H9 (cell line): ENCODE measurements around the gene PPOX. TPM values are rescaled to one million over a fixed set of nuclear protein-coding genes. Genes with fewer than 3 reads are reported as not detected.

Experiments used
- DNase-seq: peaks from one replicate; pipeline ENCODE4 v3.0.0-alpha.2; 2017
- H2AFZ ChIP-seq: one replicate; pipeline ENCODE4 v1.6.1; 2013; ENCODE audit warnings: mild to moderate bottlenecking, low read length, control low read depth, moderate library complexity
- H2AK5ac ChIP-seq: 2 replicates; pipeline ENCODE4 v1.6.1; 2013; ENCODE audit warnings: low read length, control low read depth, mixed read lengths; ENCODE audit not compliant: insufficient read length
- H2BK120ac ChIP-seq: one replicate; pipeline ENCODE4 v1.6.1; 2013; ENCODE audit warnings: low read depth, mild to moderate bottlenecking, low read length, control low read depth, inconsistent platforms; ENCODE audit not compliant: poor library complexity, severe bottlenecking
- H2BK12ac ChIP-seq: 2 replicates; pipeline ENCODE4 v1.6.1; 2013; ENCODE audit warnings: low read length, control low read depth, mixed read lengths, low read depth; ENCODE audit not compliant: insufficient read length
- H2BK15ac ChIP-seq: 2 replicates; pipeline ENCODE4 v1.6.1; 2013; ENCODE audit warnings: low read depth, low read length, control low read depth
- H2BK20ac ChIP-seq: one replicate; pipeline ENCODE4 v1.6.1; 2013; ENCODE audit warnings: low read depth, mild to moderate bottlenecking, low read length, control low read depth, inconsistent platforms; ENCODE audit not compliant: poor library complexity, severe bottlenecking
- H2BK5ac ChIP-seq: 2 replicates; pipeline ENCODE4 v1.6.1; 2013; ENCODE audit warnings: low read length, control low read depth, mixed read lengths; ENCODE audit not compliant: insufficient read length
- H3K14ac ChIP-seq: 2 replicates; pipeline ENCODE4 v1.6.1; 2013; ENCODE audit warnings: low read length, control low read depth; ENCODE audit not compliant: insufficient read depth
- H3K18ac ChIP-seq: 2 replicates; pipeline ENCODE4 v1.6.1; 2013; ENCODE audit warnings: low read depth, mild to moderate bottlenecking, mixed read lengths, low read length, control low read depth; ENCODE audit not compliant: insufficient read length
- H3K23ac ChIP-seq: 2 replicates; pipeline ENCODE4 v1.6.1; 2013; ENCODE audit warnings: low read length, control low read depth, mixed read lengths, low read depth; ENCODE audit not compliant: insufficient read length
- H3K23me2 ChIP-seq: 2 replicates; pipeline ENCODE4 v1.6.1; 2013; ENCODE audit warnings: low read depth, mild to moderate bottlenecking, mixed read lengths, low read length, control low read depth; ENCODE audit not compliant: insufficient read length, poor library complexity, severe bottlenecking
- H3K27ac ChIP-seq: 2 replicates; pipeline ENCODE4 v1.5.1; 2013; ENCODE audit warnings: low read length, control low read depth, mixed read lengths, low read depth; ENCODE audit not compliant: insufficient read length
- H3K27me3 ChIP-seq: 2 replicates; pipeline ENCODE4 v1.6.1; 2013; ENCODE audit warnings: low read length, control low read depth, inconsistent platforms; ENCODE audit not compliant: insufficient read depth
- H3K4ac ChIP-seq: 2 replicates; pipeline ENCODE4 v1.6.1; 2013; ENCODE audit warnings: low read depth, mild to moderate bottlenecking, control low read depth, inconsistent platforms, low read length, moderate library complexity
- H3K4me1 ChIP-seq: 2 replicates; pipeline ENCODE4 v1.6.1; 2013; ENCODE audit warnings: low read length, control low read depth, inconsistent platforms; ENCODE audit not compliant: insufficient read depth
- H3K4me2 ChIP-seq: 2 replicates; pipeline ENCODE4 v1.6.1; 2013; ENCODE audit warnings: low read length, control low read depth, mixed read lengths; ENCODE audit not compliant: insufficient read length, insufficient read depth
- H3K56ac ChIP-seq: 2 replicates; pipeline ENCODE4 v1.6.1; 2013; ENCODE audit warnings: low read depth, mild to moderate bottlenecking, mixed read lengths, low read length, control low read depth; ENCODE audit not compliant: insufficient read length
- H3K79me1 ChIP-seq: 2 replicates; pipeline ENCODE4 v1.6.1; 2013; ENCODE audit warnings: low read depth, mild to moderate bottlenecking, moderate library complexity, low read length, control low read depth, inconsistent platforms; ENCODE audit not compliant: insufficient read depth, poor library complexity, severe bottlenecking
- H3K79me2 ChIP-seq: 2 replicates; pipeline ENCODE4 v1.6.1; 2013; ENCODE audit warnings: low read length, control low read depth, inconsistent platforms; ENCODE audit not compliant: insufficient read depth
- H3K9ac ChIP-seq: 2 replicates; pipeline ENCODE4 v1.6.1; 2013; ENCODE audit warnings: low read length, control low read depth, mixed read lengths; ENCODE audit not compliant: insufficient read length; ENCODE audit errors: extremely low read depth
- H3K9me3 ChIP-seq: one replicate; pipeline ENCODE4 v1.6.1; 2013; ENCODE audit warnings: low read depth, low read length, inconsistent platforms; ENCODE audit not compliant: control insufficient read depth
- H3T11ph ChIP-seq: one replicate; pipeline ENCODE4 v1.6.1; 2013; ENCODE audit warnings: mild to moderate bottlenecking, low read length, control low read depth, inconsistent platforms
- H4K20me1 ChIP-seq: one replicate; pipeline ENCODE4 v1.6.1; 2013; ENCODE audit not compliant: control insufficient read depth, insufficient read length, insufficient read depth
- H4K5ac ChIP-seq: 2 replicates; pipeline ENCODE4 v1.6.1; 2013; ENCODE audit warnings: low read depth, mild to moderate bottlenecking, mixed read lengths, low read length, control low read depth; ENCODE audit not compliant: insufficient read length
- H4K8ac ChIP-seq: replicated peaks from 2 replicates; pipeline ENCODE4 v1.6.1; 2013; ENCODE audit warnings: low read length, control low read depth, mixed read lengths, low read depth; ENCODE audit not compliant: insufficient read length
- H4K91ac ChIP-seq: 2 replicates; pipeline ENCODE4 v1.6.1; 2013; ENCODE audit warnings: low read depth, mild to moderate bottlenecking, moderate library complexity, mixed read lengths, low read length, control low read depth; ENCODE audit not compliant: insufficient read length
- H3K27ac Mint-ChIP-seq, 3 experiments: 2 replicates in 2 of 3; 3 replicates in 1 of 3; pipeline ENCODE4 v1.8.0; 2020 to 2021; ENCODE audit warnings: mixed read lengths in 3 of 3, mild to moderate bottlenecking in 1 of 3, moderate library complexity in 1 of 3
- H3K27me3 Mint-ChIP-seq: 2 replicates; pipeline ENCODE4 v1.8.0; 2021; ENCODE audit warnings: low read depth, mild to moderate bottlenecking, moderate library complexity, mixed read lengths
- H3K36me3 Mint-ChIP-seq, 3 experiments: 2 replicates in 2 of 3; 3 replicates in 1 of 3; pipeline ENCODE4 v1.8.0; 2020 to 2021; ENCODE audit warnings: low read depth in 3 of 3, mixed read lengths in 3 of 3; ENCODE audit not compliant: insufficient read depth in 1 of 3
- H3K4me1 Mint-ChIP-seq, 2 experiments: 2 replicates each; pipeline ENCODE4 v1.8.0; 2020; ENCODE audit warnings: mixed read lengths in 2 of 2
- H3K4me3 Mint-ChIP-seq, 2 experiments: 2 replicates in 1 of 2; 3 replicates in 1 of 2; pipeline ENCODE4 v1.8.0; 2020 to 2021; ENCODE audit warnings: mild to moderate bottlenecking in 2 of 2, mixed read lengths in 2 of 2, moderate library complexity in 1 of 2
- H3K9me3 Mint-ChIP-seq, 2 experiments: 2 replicates in 1 of 2; 3 replicates in 1 of 2; pipeline ENCODE4 v1.8.0; 2020; ENCODE audit warnings: mild to moderate bottlenecking in 2 of 2, mixed read lengths in 2 of 2, moderate library complexity in 1 of 2
- CTCF ChIP-seq: fragments of 200-600 bp; sonication (generic); conservative IDR thresholded peaks from 3 replicates; pipeline ENCODE4 v1.8.0; 2021; ENCODE audit warnings: antibody characterized with exemption, mild to moderate bottlenecking
- WGBS: extraction: QIAGEN DNeasy Blood & Tissue Kit; methylation state at CpG from one replicate; pipeline ENCODE4 v1.1.7; 2013; ENCODE audit warnings: missing lambda C conversion rate, low lambda C conversion rate, mixed read lengths; ENCODE audit not compliant: insufficient read length; ENCODE audit errors: extremely low coverage; 5-methylcytosine and 5-hydroxymethylcytosine counted together
- total RNA-seq: library from RNA; stranded (reverse); gene quantifications from 2 replicates; pipeline ENCODE4 v1.2.1, GENCODE V29; 2021

PPOX gene
- total RNA-seq, 1 experiment from 2014 or later, result 39.8 TPM

DNA sequence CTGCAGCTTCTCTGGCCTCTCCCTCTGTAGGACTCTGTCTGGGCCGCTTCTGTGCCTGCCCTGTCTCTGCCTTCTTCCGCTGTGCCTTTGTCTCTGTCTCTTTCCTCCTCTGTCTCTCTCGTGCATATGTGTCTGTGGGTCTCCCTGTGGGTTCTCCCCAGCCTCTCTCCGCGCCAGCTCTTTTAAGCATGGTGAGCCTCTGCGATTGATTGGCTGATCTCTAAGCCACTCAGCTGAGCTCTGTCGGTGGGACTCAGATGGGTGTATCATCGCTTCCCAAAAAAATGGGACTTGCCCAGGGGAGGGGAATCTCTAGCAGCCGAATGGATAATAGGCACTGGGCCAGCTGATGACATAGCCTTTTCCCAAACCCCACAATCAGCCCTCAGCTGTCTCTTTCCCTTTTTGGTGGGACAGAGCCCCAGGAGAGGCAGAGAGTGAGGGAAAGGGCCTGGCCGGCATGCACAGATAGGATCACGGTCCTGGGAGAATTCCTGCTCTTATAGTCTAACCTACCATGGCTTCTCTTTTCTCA is 32.7 kb downstream of the PPOX start, which contains the start of gene ADAMTS4:
Gene ADAMTS4, minus strand, starts transcription at position 158 of the 535 bp plus-strand sequence. CDS start 427 bp downstream, outside the sequence.
- no peak within 1 kb of the TSS for H4K5ac ChIP-seq
- H2AK5ac ChIP-seq, result no peak within 1 kb of the TSS
- H2BK15ac ChIP-seq, result no peak within 1 kb of the TSS
- peaks cover 2 to 18% (median 8%) of the 10 kb centered on the region in 3 experiments; a peak in 6 of 7 replicates for H3K36me3 Mint-ChIP-seq
- H3K23ac ChIP-seq, result no peak within 1 kb of the TSS
- H3K9me3 Mint-ChIP-seq, result no peaks in the 10 kb centered on the region; a peak in 1 of 5 replicates
- peaks cover 7% of the 10 kb centered on the region for H3K23me2 ChIP-seq
- WGBS, result no CpG with 5 or more reads among the region's 11 CpGs
- peak within 1 kb of the TSS; percentile 59 to 91 for H3K4me3 Mint-ChIP-seq
- H3K79me1 ChIP-seq, result no peaks in the 10 kb centered on the region
- peak within 1 kb of the TSS; percentile 86 to 99 (median 91) for H3K27ac Mint-ChIP-seq
- H2BK5ac ChIP-seq, result no peak within 1 kb of the TSS
- no peak within 1 kb of the TSS for H3K27ac ChIP-seq
- no peaks in the 10 kb centered on the region for H3K9me3 ChIP-seq
- no peaks in the 10 kb centered on the region for H4K20me1 ChIP-seq
- H3K79me2 ChIP-seq, result no peaks in the 10 kb centered on the region
- H4K8ac ChIP-seq, result no peak within 1 kb of the TSS
- H3K27me3 ChIP-seq, result no peaks in the 10 kb centered on the region; the same call in 1 of the 2 replicates
- peak within 1 kb of the TSS; percentile 3 for H3K18ac ChIP-seq
- H3K9ac ChIP-seq, result no peak within 1 kb of the TSS
- H3K4me2 ChIP-seq, result peak within 1 kb of the TSS; percentile 27
- no peak within 1 kb of the TSS for H2AFZ ChIP-seq
- H3K27me3 Mint-ChIP-seq, result no peaks in the 10 kb centered on the region
- DNase-seq, result peak; percentile 82
- H3K56ac ChIP-seq, result no peak within 1 kb of the TSS
- no peak within 1 kb of the TSS for H4K91ac ChIP-seq
- H3K4me1 Mint-ChIP-seq, result peaks cover 57 to 65% of the 10 kb centered on the region in 2 experiments
- H2BK20ac ChIP-seq, result no peak within 1 kb of the TSS
- TF ChIP-seq CTCF, result no peak
- H3K14ac ChIP-seq, result peak within 1 kb of the TSS; percentile 13; the same call in 1 of the 2 replicates
- no peak within 1 kb of the TSS for H2BK120ac ChIP-seq
- H3K4me1 ChIP-seq, result peaks cover 24% of the 10 kb centered on the region
- H3T11ph ChIP-seq, result no peak within 1 kb of the TSS
- H3K4ac ChIP-seq, result no peak within 1 kb of the TSS
- H2BK12ac ChIP-seq, result no peak within 1 kb of the TSS
